Peyer's patch (tissue), 4 donors: ENCODE data around the gene ARL8B. TPM values are rescaled to one million over a fixed set of nuclear protein-coding genes. Genes with fewer than 3 reads are reported as not detected.

Source experiments
- DNase-seq, 3 donors: peaks; one replicate each; pipeline ENCODE4 v3.0.0-alpha.2; 2017 to 2019
- H3K27ac ChIP-seq, 4 donors: fragments of 200-600 bp; sonication (generic); one replicate each; pipeline ENCODE4 v1.5.1; 2016 to 2019
- H3K27me3 ChIP-seq, 2 donors: fragments of 200-600 bp; sonication (generic); one replicate each; pipeline ENCODE4 v1.5.1; 2019
- H3K36me3 ChIP-seq, 3 donors: fragments of 200-600 bp; sonication (generic); one replicate each; pipeline ENCODE4 v1.5.1; 2016 to 2019
- H3K4me1 ChIP-seq, 4 donors: fragments of 200-600 bp; sonication (generic); one replicate each; pipeline ENCODE4 v1.5.1; 2016 to 2019
- H3K4me3 ChIP-seq, 4 donors: fragments of 200-600 bp; sonication (generic); 1 replicate in 3 of 4; 2 replicates in 1 of 4; pipeline ENCODE4 v1.5.1; 2016 to 2019; ENCODE audit warnings: mild to moderate bottlenecking in 1 of 4
- H3K9me3 ChIP-seq, 4 donors: fragments of 200-600 bp; sonication (generic); one replicate each; pipeline ENCODE4 v1.5.1; 2016 to 2019; ENCODE audit warnings: mild to moderate bottlenecking in 1 of 4
- POLR2A ChIP-seq, 2 donors: fragments of 450-650 bp; IDR thresholded peaks; one replicate each; pipeline ENCODE4 v1.5.1; 2017; ENCODE audit warnings: antibody characterized with exemption in 2 of 2, mild to moderate bottlenecking in 2 of 2, moderate library complexity in 2 of 2
- total RNA-seq, 4 donors: library from RNA; depleted of rRNA; stranded (reverse); fragments of >200 nt; gene quantifications; one replicate each; pipeline ENCODE4 v1.1.0, GENCODE V29; 2016
- TF ChIP-seq, protein P1 (sequence below), 6 experiments: fragments of 450-650 bp in 4 of 6; fragments of 200-600 bp in 2 of 6; sonication (generic) in 1 of 6; IDR thresholded peaks; one replicate each; pipeline ENCODE4 v1.5.1; 2017 to 2019; ENCODE audit warnings: antibody characterized with exemption in 6 of 6, mild to moderate bottlenecking in 3 of 6, moderate library complexity in 1 of 6

The ARL8B gene
- total RNA-seq, 4 donors from 2014 or later: 32.6 to 47.0 (median 36.8) TPM

- no peak for DNase-seq
- Histone ChIP-seq H3K4me3 (no peak overlapping the region), H3K27me3 (no peaks in the 10 kb centered on the region), H3K27ac (no peak overlapping the region), H3K9me3 (no peaks in the 10 kb centered on the region), H3K36me3 (peaks cover 0 to 24% (median 0%) of the 10 kb centered on the region in 3 donors), H3K4me1 (peaks cover 0 to 14% (median 0%) of the 10 kb centered on the region in 4 donors)
- TF ChIP-seq POLR2A (IDR thresholded peaks at IDR 0.05): no peak
- TF ChIP-seq, protein P1, sequence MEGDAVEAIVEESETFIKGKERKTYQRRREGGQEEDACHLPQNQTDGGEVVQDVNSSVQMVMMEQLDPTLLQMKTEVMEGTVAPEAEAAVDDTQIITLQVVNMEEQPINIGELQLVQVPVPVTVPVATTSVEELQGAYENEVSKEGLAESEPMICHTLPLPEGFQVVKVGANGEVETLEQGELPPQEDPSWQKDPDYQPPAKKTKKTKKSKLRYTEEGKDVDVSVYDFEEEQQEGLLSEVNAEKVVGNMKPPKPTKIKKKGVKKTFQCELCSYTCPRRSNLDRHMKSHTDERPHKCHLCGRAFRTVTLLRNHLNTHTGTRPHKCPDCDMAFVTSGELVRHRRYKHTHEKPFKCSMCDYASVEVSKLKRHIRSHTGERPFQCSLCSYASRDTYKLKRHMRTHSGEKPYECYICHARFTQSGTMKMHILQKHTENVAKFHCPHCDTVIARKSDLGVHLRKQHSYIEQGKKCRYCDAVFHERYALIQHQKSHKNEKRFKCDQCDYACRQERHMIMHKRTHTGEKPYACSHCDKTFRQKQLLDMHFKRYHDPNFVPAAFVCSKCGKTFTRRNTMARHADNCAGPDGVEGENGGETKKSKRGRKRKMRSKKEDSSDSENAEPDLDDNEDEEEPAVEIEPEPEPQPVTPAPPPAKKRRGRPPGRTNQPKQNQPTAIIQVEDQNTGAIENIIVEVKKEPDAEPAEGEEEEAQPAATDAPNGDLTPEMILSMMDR (IDR thresholded peaks at IDR 0.05): no peak
These were observed 98.8 kb downstream of the ARL8B start for GRCh38 chr3:5220667-5221431.

- H3K4me3 ChIP-seq: no peak overlapping the region
- no peaks in the 10 kb centered on the region for H3K9me3 ChIP-seq
- peaks cover 0 to 14% (median 0%) of the 10 kb centered on the region in 4 donors for H3K4me1 ChIP-seq
- H3K27ac ChIP-seq: no peak overlapping the region
- peaks cover 0 to 16% (median 0%) of the 10 kb centered on the region in 3 donors for H3K36me3 ChIP-seq
- no peak for DNase-seq
- no peaks in the 10 kb centered on the region for H3K27me3 ChIP-seq
- TF ChIP-seq, protein P1 (IDR thresholded peaks at IDR 0.05): no peak
- no peak for TF ChIP-seq POLR2A (IDR thresholded peaks at IDR 0.05)
These were observed 99.6 kb downstream of the ARL8B start for GRCh38 chr3:5221701-5222100.

DNA sequence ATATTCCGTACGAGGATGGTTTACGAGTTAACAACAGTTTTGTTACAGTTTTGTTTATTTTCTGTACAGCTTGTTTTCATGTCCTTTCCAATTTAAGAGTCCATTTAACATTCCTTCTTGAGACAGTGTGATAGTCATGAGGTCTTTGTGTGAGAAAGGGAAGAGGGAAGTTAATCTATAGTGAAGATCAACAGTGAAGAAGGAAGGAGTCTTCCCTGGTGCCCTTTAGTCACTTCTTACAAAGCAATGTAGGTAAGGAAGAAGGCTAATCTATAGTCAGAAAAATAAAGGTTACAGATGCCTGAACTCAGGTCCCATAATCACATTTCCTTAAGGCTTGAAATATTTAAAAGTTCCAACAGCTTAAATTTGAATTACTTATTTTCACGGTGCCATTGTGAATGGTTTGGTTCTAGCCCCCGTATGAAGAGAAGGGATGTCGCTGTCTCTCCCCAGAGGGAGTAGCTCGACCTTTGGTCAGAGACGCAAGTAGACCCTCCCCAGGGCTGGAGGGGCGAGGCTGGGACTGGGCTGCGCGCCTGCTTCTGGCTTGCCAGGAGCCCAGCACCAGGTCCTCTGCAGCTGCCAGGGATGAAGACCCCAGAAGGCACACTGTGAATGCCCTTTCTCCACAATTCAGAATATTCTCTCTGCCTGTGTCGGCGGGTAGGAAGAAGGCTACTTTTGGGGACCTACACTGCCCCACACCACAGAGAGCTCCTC lies 100.4 kb downstream of the ARL8B start:
- H3K36me3 ChIP-seq: peaks cover 0 to 10% (median 0%) of the 10 kb centered on the region in 3 donors
- peaks cover 0 to 14% (median 0%) of the 10 kb centered on the region in 4 donors for H3K4me1 ChIP-seq
- no peaks in the 10 kb centered on the region for H3K27me3 ChIP-seq
- H3K9me3 ChIP-seq: no peaks in the 10 kb centered on the region
- H3K27ac ChIP-seq: no peak overlapping the region
- TF ChIP-seq, protein P1 (IDR thresholded peaks at IDR 0.05): no peak
- no peak for TF ChIP-seq POLR2A (IDR thresholded peaks at IDR 0.05)
- no peak for DNase-seq
- no peak overlapping the region for H3K4me3 ChIP-seq

GRCh38 chr3:5226783-5227182 lies 104.7 kb downstream of the ARL8B start:
- no peak for TF ChIP-seq POLR2A (IDR thresholded peaks at IDR 0.05)
- TF ChIP-seq, protein P1 (IDR thresholded peaks at IDR 0.05): peak in 4 of 6 experiments; percentile 21 to 51 (median 40)
- no peak for DNase-seq
- Histone ChIP-seq H3K4me1 (no peaks in the 10 kb centered on the region), H3K27ac (no peak overlapping the region), H3K9me3 (no peaks in the 10 kb centered on the region), H3K4me3 (no peak overlapping the region), H3K27me3 (no peaks in the 10 kb centered on the region), H3K36me3 (no peaks in the 10 kb centered on the region)

DNA sequence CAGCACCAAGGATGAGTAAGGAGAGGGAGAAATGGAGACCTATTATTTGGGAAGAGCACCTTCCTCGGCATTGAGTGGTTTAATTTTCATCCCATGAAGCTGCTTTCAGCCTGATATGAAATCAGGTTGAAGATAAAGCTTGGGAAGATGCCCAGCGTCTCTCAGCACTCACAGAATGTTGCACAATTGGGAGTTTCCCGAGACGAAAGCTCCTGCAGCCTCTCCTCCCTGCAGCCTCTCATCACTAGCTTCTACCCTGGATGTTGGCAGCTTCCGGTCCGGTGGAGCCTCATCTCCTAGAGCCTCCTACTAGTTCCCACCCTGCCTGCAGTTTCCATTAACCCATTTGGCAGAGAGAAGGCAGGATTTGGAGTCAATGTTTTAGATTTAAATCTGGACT lies 105.7 kb downstream of the ARL8B start:
- no peak for TF ChIP-seq POLR2A (IDR thresholded peaks at IDR 0.05)
- TF ChIP-seq, protein P1 (IDR thresholded peaks at IDR 0.05): no peak
- H3K27me3 ChIP-seq: no peaks in the 10 kb centered on the region
- no peak for DNase-seq

More for the DNA sequence above, 105.7 kb downstream of the ARL8B start:
- Histone ChIP-seq H3K4me3 (no peak overlapping the region), H3K4me1 (no peaks in the 10 kb centered on the region), H3K9me3 (no peaks in the 10 kb centered on the region), H3K27ac (no peak overlapping the region), H3K36me3 (no peaks in the 10 kb centered on the region)
